ENCODE measurements around the gene KDM2B.

- TF ChIP-seq CTCF (IDR thresholded peaks at IDR 0.05) (no peak), POLR2A (IDR thresholded peaks at IDR 0.05) (no peak)
These were observed 113.0 kb downstream of the KDM2B start for GRCh38 chr12:121467638-121468498.
